ENCODE data around the gene CHST11.
"Not testable (repeated sequence)": the region's sequence is repeated elsewhere in the genome, so short reads cannot be mapped to it uniquely, and the experiment has no call there.

Gene CHST11

GRCh38 chr12:104568487-104568868 is 111.7 kb downstream of the CHST11 start:
- DNase-seq: no peak

GRCh38 chr12:104568935-104569334 is 112.2 kb downstream of the CHST11 start:
- DNase-seq: no peak

GRCh38 chr12:104569346-104570173 is 112.8 kb downstream of the CHST11 start:
- peak; percentile 37 for DNase-seq

GRCh38 chr12:104570174-104570907 is 113.6 kb downstream of the CHST11 start:
- DNase-seq: no peak

- no peak for DNase-seq
Measured at GRCh38 chr12:104571328-104571727, 114.6 kb downstream of the CHST11 start.

- not testable (repeated sequence) for DNase-seq
Measured at GRCh38 chr12:104574353-104574752, 117.6 kb downstream of the CHST11 start.

GRCh38 chr12:104574758-104575157 is 118.0 kb downstream of the CHST11 start:
- not testable (repeated sequence) for DNase-seq

- no peak for DNase-seq
Measured at GRCh38 chr12:104575442-104576186, 118.9 kb downstream of the CHST11 start.

GRCh38 chr12:104576187-104576778 is 119.5 kb downstream of the CHST11 start:
- no peak for DNase-seq

- DNase-seq: no peak
Measured at GRCh38 chr12:104576980-104577580, 120.3 kb downstream of the CHST11 start.

GRCh38 chr12:104577581-104577981 is 120.8 kb downstream of the CHST11 start:
- DNase-seq: no peak

GRCh38 chr12:104578453-104578852 is 121.7 kb downstream of the CHST11 start:
- DNase-seq: no peak

- DNase-seq: no peak
Measured at GRCh38 chr12:104579718-104580495, 123.2 kb downstream of the CHST11 start.

GRCh38 chr12:104581005-104581570 is 124.3 kb downstream of the CHST11 start:
- DNase-seq: no peak

GRCh38 chr12:104582739-104583138 is 126.0 kb downstream of the CHST11 start:
- no peak for DNase-seq

GRCh38 chr12:104583301-104583700 is 126.6 kb downstream of the CHST11 start:
- DNase-seq: no peak

GRCh38 chr12:104585448-104586055 is 128.8 kb downstream of the CHST11 start:
- DNase-seq: no peak

- DNase-seq: no peak
Measured at GRCh38 chr12:104586351-104586919, 129.7 kb downstream of the CHST11 start.

GRCh38 chr12:104588047-104588920 is 131.5 kb downstream of the CHST11 start:
- no peak for DNase-seq

Measured in activated CD4-positive, CD25-positive, alpha-beta regulatory T cell treated with anti-CD3 and anti-CD28 coated beads, Interleukin-2, amount 50 U/mL, for 72 hours (primary cell).